ENCODE measurements around the gene ZMYND8.

The ZMYND8 gene

DNA sequence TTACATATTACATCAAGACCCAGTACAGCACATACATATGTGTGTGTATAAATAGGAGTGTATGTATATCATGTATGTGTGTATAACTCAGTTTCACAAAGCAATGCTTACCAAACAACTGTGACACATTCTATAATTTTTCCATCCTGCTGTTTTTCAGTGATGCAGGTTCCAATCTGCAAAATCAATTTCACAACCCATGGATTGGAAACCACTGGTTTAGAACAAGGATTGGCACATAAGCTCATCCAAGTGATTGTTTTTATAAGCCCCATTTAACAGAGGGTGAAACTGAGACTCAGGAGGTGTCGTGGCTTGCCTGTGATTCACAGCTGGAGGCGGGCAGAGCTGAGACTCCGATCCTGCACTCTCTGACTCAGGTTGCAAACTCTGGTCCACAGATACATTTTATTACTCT is 158.2 kb downstream of the ZMYND8 start:
- no peaks in the 10 kb centered on the region for H3K79me2 ChIP-seq (ENCODE audit: insufficient read depth, low read length)
- H3K27me3 ChIP-seq (ENCODE audit: insufficient read depth, low read length) = no peaks in the 10 kb centered on the region
- H3K36me3 ChIP-seq (ENCODE audit: insufficient read depth, low read length) = no peaks in the 10 kb centered on the region
- H3K4me3 ChIP-seq (ENCODE audit: low read depth, low read length, poor library complexity, severe bottlenecking) = no peak overlapping the region
- H2AFZ ChIP-seq (ENCODE audit: low read length) = no peak overlapping the region
- no peak overlapping the region for H3K9ac ChIP-seq (ENCODE audit: low read length)
- no peaks in the 10 kb centered on the region for H3K9me2 ChIP-seq (ENCODE audit: low read depth, low read length)
- no peak for TF ChIP-seq EZH2 (IDR thresholded peaks at IDR 0.05; ENCODE audit: borderline replicate concordance, low read length)
- TF ChIP-seq, protein P1, sequence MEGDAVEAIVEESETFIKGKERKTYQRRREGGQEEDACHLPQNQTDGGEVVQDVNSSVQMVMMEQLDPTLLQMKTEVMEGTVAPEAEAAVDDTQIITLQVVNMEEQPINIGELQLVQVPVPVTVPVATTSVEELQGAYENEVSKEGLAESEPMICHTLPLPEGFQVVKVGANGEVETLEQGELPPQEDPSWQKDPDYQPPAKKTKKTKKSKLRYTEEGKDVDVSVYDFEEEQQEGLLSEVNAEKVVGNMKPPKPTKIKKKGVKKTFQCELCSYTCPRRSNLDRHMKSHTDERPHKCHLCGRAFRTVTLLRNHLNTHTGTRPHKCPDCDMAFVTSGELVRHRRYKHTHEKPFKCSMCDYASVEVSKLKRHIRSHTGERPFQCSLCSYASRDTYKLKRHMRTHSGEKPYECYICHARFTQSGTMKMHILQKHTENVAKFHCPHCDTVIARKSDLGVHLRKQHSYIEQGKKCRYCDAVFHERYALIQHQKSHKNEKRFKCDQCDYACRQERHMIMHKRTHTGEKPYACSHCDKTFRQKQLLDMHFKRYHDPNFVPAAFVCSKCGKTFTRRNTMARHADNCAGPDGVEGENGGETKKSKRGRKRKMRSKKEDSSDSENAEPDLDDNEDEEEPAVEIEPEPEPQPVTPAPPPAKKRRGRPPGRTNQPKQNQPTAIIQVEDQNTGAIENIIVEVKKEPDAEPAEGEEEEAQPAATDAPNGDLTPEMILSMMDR (IDR thresholded peaks at IDR 0.05; ENCODE audit: low read length) = no peak
- no peaks in the 10 kb centered on the region for H3K9me3 ChIP-seq (ENCODE audit: low read length)
- H3K27ac ChIP-seq (ENCODE audit: low read depth, low read length, poor library complexity, severe bottlenecking) = no peak overlapping the region
- peaks cover 9% of the 10 kb centered on the region for H3K4me1 ChIP-seq (ENCODE audit: insufficient read depth, low read length, severe bottlenecking)
- H4K20me1 ChIP-seq (ENCODE audit: insufficient read depth, low read length) = no peaks in the 10 kb centered on the region
- H3F3A ChIP-seq (ENCODE audit: insufficient read depth, low read length) = no peaks in the 10 kb centered on the region
- H3K4me2 ChIP-seq (ENCODE audit: low read length) = no peak overlapping the region

DNA sequence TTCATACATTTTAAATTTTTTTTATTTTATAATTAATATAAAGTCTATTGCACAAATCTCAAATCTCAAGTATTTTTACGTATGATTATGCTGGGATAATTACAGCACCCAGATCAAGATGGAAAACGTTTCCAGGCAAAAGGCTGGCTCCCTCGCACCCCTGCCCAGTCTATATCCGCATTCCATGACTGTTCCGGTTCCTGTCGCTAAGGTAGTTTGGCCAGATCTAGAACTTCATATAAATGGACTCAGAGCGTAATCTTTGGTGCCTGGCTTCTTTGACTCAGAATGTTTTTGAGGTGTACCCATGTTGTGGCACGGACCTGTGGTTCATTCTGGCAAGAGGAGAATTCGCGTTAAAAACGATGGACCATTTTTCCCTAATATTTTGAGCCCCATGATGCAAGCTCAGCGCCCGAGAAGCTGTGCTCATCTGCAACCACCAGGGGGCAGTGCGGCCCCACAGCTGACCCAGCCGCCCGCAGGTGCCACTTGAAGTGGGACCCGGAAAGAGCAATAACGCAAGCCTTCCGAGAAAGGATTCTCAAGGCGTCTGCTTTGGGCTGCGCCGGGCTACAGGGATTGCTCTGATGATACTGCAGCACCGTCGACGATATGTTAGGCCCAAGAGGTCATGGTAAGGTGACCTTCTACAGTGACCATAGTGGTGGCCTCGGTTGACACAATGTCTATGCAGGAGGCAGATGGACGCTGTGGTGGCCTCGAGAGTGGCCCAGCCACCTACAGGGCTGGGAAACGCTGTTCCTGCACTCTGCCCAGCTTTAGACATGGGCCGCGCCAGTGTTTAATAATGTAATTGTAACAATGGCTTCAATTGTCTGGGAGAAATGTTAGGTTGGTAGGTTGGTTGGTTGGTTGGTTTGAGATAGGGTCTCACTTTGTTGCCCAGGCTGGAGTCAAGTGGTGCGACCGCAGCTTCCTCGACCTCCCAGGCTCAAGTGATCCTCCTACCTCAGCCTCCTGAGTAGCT is 160.1 kb downstream of the ZMYND8 start:
- TF ChIP-seq, protein P1 (IDR thresholded peaks at IDR 0.05; ENCODE audit: low read length) = peak; percentile 96
- TF ChIP-seq EZH2 (IDR thresholded peaks at IDR 0.05; ENCODE audit: borderline replicate concordance, low read length) = no peak
- H3K9me3 ChIP-seq (ENCODE audit: low read length) = no peaks in the 10 kb centered on the region
- 0 out of 2 replicates have a peak overlapping the region, but pooled peaks have one; percentile 25 for H2AFZ ChIP-seq (ENCODE audit: low read length)
- no peaks in the 10 kb centered on the region for H3K79me2 ChIP-seq (ENCODE audit: insufficient read depth, low read length)
- no peaks in the 10 kb centered on the region for H3F3A ChIP-seq (ENCODE audit: insufficient read depth, low read length)
- H3K9ac ChIP-seq (ENCODE audit: low read length) = no peak overlapping the region; the same call in 1 of the 2 replicates
- H3K4me2 ChIP-seq (ENCODE audit: low read length) = peak overlapping the region; percentile 67
- H3K4me1 ChIP-seq (ENCODE audit: insufficient read depth, low read length, severe bottlenecking) = peaks cover 7% of the 10 kb centered on the region
- H4K20me1 ChIP-seq (ENCODE audit: insufficient read depth, low read length) = no peaks in the 10 kb centered on the region
- no peak overlapping the region for H3K27ac ChIP-seq (ENCODE audit: low read depth, low read length, poor library complexity, severe bottlenecking)
- H3K9me2 ChIP-seq (ENCODE audit: low read depth, low read length) = no peaks in the 10 kb centered on the region
- H3K4me3 ChIP-seq (ENCODE audit: low read depth, low read length, poor library complexity, severe bottlenecking) = peak overlapping the region; percentile 42
- H3K27me3 ChIP-seq (ENCODE audit: insufficient read depth, low read length) = no peaks in the 10 kb centered on the region; the same call in 1 of the 2 replicates
- H3K36me3 ChIP-seq (ENCODE audit: insufficient read depth, low read length) = no peaks in the 10 kb centered on the region

DNA sequence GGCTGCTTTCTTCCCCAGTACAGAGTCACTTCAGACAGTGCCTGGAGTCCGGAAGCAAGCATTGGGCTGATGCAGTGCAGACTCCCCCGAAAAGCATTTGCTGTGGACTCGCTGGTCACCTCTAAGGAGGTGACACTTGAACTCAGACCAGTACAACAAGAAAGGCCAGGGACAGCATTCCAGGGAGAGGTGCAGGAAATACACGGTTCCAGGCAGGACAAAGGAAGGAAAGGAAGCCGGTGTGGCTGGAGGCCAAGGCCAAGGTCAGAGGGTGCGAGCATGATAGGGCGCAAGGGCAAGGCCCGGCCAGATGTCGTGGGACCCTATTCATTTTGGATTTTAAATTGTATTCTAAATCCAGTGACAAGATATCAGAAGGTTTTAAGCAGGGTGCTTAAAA is 160.9 kb downstream of the ZMYND8 start:
- TF ChIP-seq, protein P1 (IDR thresholded peaks at IDR 0.05; ENCODE audit: low read length) = no peak
- TF ChIP-seq EZH2 (IDR thresholded peaks at IDR 0.05; ENCODE audit: borderline replicate concordance, low read length) = no peak
- Histone ChIP-seq H3K36me3 (ENCODE audit: insufficient read depth, low read length) (no peaks in the 10 kb centered on the region), H3K9ac (ENCODE audit: low read length) (no peak overlapping the region), H3K27me3 (ENCODE audit: insufficient read depth, low read length) (no peaks in the 10 kb centered on the region; the same call in 1 of the 2 replicates), H4K20me1 (ENCODE audit: insufficient read depth, low read length) (no peaks in the 10 kb centered on the region), H3K9me2 (ENCODE audit: low read depth, low read length) (no peaks in the 10 kb centered on the region), H3K27ac (ENCODE audit: low read depth, low read length, poor library complexity, severe bottlenecking) (no peak overlapping the region), H3F3A (ENCODE audit: insufficient read depth, low read length) (no peaks in the 10 kb centered on the region), H2AFZ (ENCODE audit: low read length) (no peak overlapping the region), H3K79me2 (ENCODE audit: insufficient read depth, low read length) (no peaks in the 10 kb centered on the region), H3K4me3 (ENCODE audit: low read depth, low read length, poor library complexity, severe bottlenecking) (no peak overlapping the region), H3K9me3 (ENCODE audit: low read length) (no peaks in the 10 kb centered on the region), H3K4me2 (ENCODE audit: low read length) (no peak overlapping the region), H3K4me1 (ENCODE audit: insufficient read depth, low read length, severe bottlenecking) (peaks cover 4% of the 10 kb centered on the region)

All from OCI-LY1 (cell line).